GF-D8 (cell line): ENCODE measurements around the gene ZNF687.

Source experiments
- DNase-seq: peaks from one replicate; lab custom pipeline; 2025; lab: John Stamatoyannopoulos, UW

ZNF687 gene

DNA sequence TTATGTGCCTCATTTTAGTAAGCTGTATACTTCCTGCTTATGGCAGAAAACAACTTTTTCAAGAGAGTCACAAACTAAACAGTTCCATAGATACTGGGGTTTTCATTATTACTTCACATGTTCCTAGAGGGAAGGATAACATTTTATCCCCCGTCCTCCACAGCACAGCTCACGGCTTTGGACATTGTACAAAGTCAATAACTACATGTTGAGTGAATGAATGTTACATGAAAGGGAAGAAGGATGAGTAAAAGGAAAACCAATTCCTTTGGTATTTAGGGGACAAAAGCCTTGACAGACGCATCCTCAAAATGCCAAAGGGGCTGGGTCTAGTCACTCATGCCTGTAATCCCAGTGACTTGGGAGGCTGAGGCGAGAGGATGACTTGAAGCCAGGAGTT is 30.3 kb downstream of the ZNF687 start:
- DNase-seq = no peak

- no peak for DNase-seq
Observed at GRCh38 chr1:151312826-151313225, 30.7 kb downstream of the ZNF687 start.

- no peak for DNase-seq
Observed at GRCh38 chr1:151313501-151313900, 31.4 kb downstream of the ZNF687 start.

DNA sequence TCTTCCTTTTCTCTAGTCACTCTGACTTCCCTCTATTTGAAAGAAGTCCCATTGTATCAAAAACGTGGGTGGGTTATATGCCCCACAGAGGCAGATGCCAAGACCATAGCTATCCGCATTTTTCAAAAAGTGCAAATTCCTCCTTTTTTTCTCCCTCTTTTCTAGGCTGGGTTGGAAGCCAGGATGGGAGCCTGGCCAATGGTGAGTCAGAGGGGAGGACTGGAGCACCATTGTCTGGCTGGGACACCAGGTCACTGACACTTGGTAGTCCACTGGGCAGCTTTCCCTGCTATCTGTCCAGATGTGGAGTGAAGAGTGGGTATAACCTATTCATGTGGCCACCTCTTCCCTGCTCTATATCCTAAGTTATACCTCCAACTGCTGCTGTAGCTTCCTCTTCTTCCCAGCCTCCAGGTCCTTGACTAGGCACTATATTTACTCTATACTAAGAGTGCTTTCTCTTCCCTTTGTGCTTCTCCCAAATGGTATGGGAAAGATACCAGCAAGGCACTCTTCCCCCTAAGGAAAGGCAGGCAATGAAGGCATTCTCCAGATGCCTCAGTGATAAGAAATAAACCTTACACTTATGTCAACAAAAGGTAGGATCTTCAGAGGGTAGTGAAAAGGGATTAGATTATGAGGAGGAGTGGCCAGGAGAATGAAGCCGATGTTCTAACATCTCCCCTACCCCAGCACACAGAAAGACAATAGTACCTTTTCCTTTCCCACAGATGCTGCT is 32.2 kb downstream of the ZNF687 start:
- DNase-seq = no peak

- DNase-seq = no peak
Observed at GRCh38 chr1:151315565-151316235, 33.6 kb downstream of the ZNF687 start.

DNA sequence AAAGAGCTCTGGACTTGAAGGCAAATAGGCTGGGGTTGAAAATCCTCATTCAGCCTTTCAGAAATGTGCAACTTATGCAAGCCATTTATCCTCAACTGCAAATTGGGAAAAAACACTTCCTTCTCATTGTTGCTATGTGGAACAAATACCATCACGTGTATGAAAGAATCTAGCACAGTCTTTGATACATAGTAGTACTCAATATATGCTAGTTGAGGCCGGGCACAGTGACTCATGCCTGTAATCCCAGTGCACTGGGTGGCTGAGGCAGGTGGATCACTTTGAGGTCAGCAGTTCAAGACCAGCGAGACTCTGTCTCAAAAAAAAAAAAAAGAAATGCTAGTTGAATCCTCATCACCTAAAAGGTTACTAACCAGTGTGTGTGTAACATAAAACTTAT is 36.9 kb downstream of the ZNF687 start:
- DNase-seq = no peak

DNA sequence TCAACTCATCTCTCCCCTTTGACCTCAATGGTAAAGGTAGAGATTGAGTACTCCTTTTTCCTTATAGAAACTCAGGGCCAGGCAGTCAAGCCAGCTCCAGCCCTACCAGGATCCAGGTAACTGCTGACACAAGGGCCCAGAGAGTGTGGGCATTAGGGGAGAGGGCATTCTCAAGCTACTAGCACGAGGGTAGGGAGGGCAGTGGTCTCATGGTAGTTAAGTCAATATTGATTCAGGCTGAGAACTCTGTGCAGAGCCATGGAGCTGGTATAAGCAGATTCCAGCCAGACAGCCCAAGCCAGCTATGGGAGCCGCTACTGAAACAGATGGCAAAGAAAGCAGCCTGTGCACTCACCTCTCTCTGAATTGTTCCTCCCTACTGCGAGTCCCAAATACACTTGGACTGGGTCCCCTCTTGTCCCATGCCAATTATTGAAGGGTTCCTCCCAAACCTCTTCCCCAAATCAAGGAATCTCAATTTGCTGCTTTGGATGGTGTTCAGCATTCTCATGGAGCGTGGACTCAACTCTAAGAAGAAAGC is 42.4 kb downstream of the ZNF687 start:
- DNase-seq = no peak

DNA sequence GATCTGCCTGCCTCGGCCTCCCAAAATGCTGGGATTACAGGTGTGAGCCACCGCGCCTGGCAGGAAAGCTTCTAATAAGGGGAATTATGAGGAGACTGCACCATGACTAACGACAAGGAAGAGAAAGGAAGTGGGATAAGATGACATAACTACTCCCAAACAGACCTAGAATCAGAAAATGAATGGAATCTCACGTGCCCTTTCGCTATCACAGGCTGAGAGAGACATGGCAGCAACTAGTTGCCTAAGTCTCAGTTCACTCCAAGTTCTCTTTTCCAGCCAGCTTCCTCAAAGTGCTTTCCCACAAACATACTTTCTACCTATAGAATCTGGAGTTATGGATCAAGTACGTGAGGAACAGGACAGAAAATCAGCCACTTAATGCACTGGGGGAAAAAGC is 43.1 kb downstream of the ZNF687 start:
- DNase-seq = no peak

- no peak for DNase-seq
Observed at GRCh38 chr1:151325646-151326429, 43.7 kb downstream of the ZNF687 start.

DNA sequence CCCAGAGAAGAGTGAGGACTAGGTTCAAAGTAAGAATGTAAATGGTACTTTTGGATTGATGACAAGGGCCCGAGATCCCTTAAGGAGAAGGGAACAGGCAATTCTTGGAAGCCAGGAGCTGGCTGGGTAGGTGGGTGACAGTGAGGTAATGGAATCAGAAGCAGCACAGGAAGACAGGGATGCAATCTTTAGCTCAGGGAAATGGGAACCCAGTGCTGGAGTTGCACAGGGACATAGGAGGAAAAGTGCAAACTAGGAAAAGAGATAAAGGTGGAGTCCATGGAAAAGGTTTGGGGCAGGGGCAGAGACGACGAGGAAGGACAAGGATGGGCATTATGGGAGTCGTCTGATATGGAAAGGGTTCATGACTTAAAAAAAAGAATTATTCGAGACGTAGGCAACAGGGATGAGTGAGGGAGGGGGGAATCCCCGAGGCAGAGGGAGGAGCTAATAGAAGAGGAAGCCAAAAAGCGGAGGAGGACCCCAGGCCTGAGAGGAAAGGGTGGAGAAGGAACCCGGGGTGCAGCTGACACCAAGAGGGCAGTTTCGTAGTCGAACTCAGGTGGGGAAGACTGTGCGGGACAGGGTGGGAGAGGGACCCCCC is 44.6 kb downstream of the ZNF687 start:
- peak; percentile 56 for DNase-seq

DNA sequence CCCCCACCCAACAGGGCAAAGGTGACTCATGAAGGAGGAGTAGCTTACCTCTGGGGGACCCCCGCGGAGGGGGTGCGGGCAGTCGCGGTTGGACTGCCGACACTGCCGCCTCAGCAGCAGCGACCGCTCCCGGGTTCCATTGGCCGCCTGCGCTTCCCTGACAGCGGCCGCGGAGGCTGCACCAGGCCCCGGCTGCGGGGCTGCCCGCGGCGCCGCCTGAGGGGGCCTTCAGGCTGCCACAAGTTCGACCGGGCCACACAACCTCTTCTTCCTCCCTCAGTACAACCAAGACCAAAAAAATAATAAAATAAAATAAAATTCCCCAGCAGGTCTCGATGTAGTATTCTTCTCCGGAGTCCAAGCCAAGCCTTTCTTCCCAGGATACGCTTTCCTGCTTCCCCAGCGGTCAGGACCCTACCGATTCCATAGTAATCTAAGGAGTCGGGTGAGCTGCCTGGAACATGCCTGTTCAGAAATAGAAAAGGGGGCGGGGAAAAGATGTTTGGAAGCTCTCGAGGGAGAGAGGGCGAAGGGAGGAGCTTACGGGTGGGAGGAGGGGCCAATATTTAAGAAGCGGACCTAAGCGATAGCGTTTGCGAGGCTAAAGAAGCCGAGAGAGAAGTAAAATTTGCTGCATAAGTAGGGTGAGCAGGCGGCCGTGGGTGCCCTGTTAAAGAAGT is 45.3 kb downstream of the ZNF687 start, which contains the start of gene PI4KB:
Gene PI4KB (minus strand): TSS at position 194 of the 680 bp plus-strand sequence. CDS start 10,935 bp downstream, outside the sequence.
- peak; percentile 96 for DNase-seq

DNA sequence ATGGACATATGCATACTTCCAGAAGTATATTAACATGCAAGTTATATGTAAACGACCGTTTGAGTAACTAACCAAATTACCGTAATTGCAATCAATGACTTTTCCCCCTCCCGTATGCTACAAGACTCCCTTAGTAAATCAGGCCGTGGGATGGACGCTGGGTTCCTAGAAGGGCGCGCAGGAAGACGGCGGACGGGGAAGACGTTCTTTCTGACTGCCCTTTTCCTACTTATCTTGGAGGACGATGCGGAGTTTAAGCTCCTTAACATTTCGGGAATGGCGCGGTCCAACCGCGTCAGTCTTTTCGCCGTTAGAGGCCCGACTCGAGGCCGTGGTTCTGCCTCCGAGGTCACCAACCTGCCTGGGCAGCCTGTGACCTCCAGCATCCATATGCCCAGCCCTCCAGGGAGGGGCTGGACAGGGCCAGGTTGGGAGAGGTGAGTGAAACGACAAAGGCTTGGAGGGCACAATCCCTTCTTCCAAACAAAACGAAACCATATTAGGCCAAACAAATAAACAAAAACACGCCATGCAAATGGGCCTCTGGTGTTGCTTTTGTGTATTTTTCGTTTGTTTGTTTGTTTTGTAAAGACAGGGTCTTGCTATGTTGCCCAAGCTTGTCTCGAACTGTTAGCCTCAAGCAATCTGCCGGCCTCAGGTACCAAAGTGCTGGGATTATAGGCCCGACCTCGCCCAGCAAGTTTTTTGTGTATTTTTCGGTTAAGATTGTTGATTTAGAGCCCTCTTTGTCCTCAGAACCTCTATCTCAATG is 46.0 kb downstream of the ZNF687 start:
- DNase-seq = no peak

- DNase-seq = no peak
Observed at GRCh38 chr1:151334822-151335221, 52.7 kb downstream of the ZNF687 start.

- no peak for DNase-seq
Observed at GRCh38 chr1:151336556-151336955, 54.5 kb downstream of the ZNF687 start.

- peak; percentile 61 for DNase-seq
Observed at GRCh38 chr1:151340870-151341754, 59.0 kb downstream of the ZNF687 start.
